HG03520 (cell line): ENCODE results near the gene KIAA0040.

Source experiments
- ATAC-seq: cut with Tn5 transposase; IDR thresholded peaks from one replicate; pipeline ENCODE4 v1.9.1; 2021; ENCODE audit warnings: mild to moderate bottlenecking, moderate library complexity; ENCODE audit not compliant: unreplicated experiment

The KIAA0040 gene

GRCh38 chr1:175172503-175172902 lies 20.1 kb downstream of the KIAA0040 start:
- ATAC-seq: no peak

GRCh38 chr1:175171036-175171913 lies 21.3 kb downstream of the KIAA0040 start:
- no peak for ATAC-seq

GRCh38 chr1:175169286-175170018 lies 23.1 kb downstream of the KIAA0040 start:
- ATAC-seq: no peak

GRCh38 chr1:175168782-175169181 lies 23.8 kb downstream of the KIAA0040 start:
- no peak for ATAC-seq

- no peak for ATAC-seq
Measured at GRCh38 chr1:175167861-175168260, 24.7 kb downstream of the KIAA0040 start.

- no peak for ATAC-seq
Measured at GRCh38 chr1:175166746-175167145, 25.8 kb downstream of the KIAA0040 start.

GRCh38 chr1:175164751-175165150 lies 27.8 kb downstream of the KIAA0040 start:
- ATAC-seq: no peak

GRCh38 chr1:175163702-175164101 lies 28.9 kb downstream of the KIAA0040 start:
- ATAC-seq: no peak

GRCh38 chr1:175162955-175163354 lies 29.6 kb downstream of the KIAA0040 start:
- ATAC-seq: no peak

- ATAC-seq: no peak
Measured at GRCh38 chr1:175158170-175158591, 34.4 kb downstream of the KIAA0040 start.

GRCh38 chr1:175157200-175157599 lies 35.4 kb downstream of the KIAA0040 start:
- no peak for ATAC-seq

- ATAC-seq: no peak
Measured at GRCh38 chr1:175155936-175156335, 36.6 kb downstream of the KIAA0040 start.

GRCh38 chr1:175155473-175155856 lies 37.1 kb downstream of the KIAA0040 start:
- ATAC-seq: no peak

- ATAC-seq: peak; percentile 48
Measured at GRCh38 chr1:175154629-175155472, 37.7 kb downstream of the KIAA0040 start.

GRCh38 chr1:175152006-175152652 lies 40.4 kb downstream of the KIAA0040 start:
- ATAC-seq: no peak

- ATAC-seq: no peak
Measured at GRCh38 chr1:175150596-175151319, 41.8 kb downstream of the KIAA0040 start.

GRCh38 chr1:175148068-175148467 lies 44.5 kb downstream of the KIAA0040 start:
- no peak for ATAC-seq

- ATAC-seq: no peak
Measured at GRCh38 chr1:175147569-175147968, 45.0 kb downstream of the KIAA0040 start.

- ATAC-seq: peak; percentile 43
Measured at GRCh38 chr1:175146529-175147213, 45.9 kb downstream of the KIAA0040 start.
